WTC11 (cell line): ENCODE data around the gene LMBR1.

Experiments
- AFF4 ChIP-seq: sonication (generic); formaldehyde crosslinking; IDR thresholded peaks from 2 replicates; pipeline ENCODE4 v1.8.1; 2023; ENCODE audit warnings: mild to moderate bottlenecking, missing genetic modification reagents, borderline replicate concordance
- CREB1 ChIP-seq: sonication (generic); formaldehyde crosslinking; IDR thresholded peaks from 2 replicates; pipeline ENCODE4 v1.8.0; 2023; ENCODE audit warnings: mild to moderate bottlenecking, missing genetic modification reagents
- CREM ChIP-seq: sonication (generic); formaldehyde crosslinking; IDR thresholded peaks from 2 replicates; pipeline ENCODE4 v1.8.1; 2022; ENCODE audit warnings: mild to moderate bottlenecking, missing genetic modification reagents, moderate library complexity
- CTCF ChIP-seq: fragments of 200-600 bp; IDR thresholded peaks from 2 replicates; pipeline ENCODE4 v1.8.0; 2022; ENCODE audit warnings: antibody characterized with exemption
- MAX ChIP-seq: sonication (generic); formaldehyde crosslinking; IDR thresholded peaks from 2 replicates; pipeline ENCODE4 v1.8.0; 2022; ENCODE audit warnings: mild to moderate bottlenecking, missing genetic modification reagents
- NFE2L1 ChIP-seq: sonication (generic); formaldehyde crosslinking; IDR thresholded peaks from 2 replicates; pipeline ENCODE4 v1.8.1; 2023; ENCODE audit warnings: missing genetic modification reagents
- NFYB ChIP-seq: sonication (generic); formaldehyde crosslinking; conservative IDR thresholded peaks from 2 replicates; pipeline ENCODE4 v1.8.0; 2022; ENCODE audit warnings: low read depth, missing genetic modification reagents
- NR3C1 ChIP-seq: sonication (generic); formaldehyde crosslinking; conservative IDR thresholded peaks from 2 replicates; pipeline ENCODE4 v1.8.1; 2023; ENCODE audit warnings: low read depth, mild to moderate bottlenecking, missing genetic modification reagents
- PRDM15 ChIP-seq: sonication (generic); formaldehyde crosslinking; IDR thresholded peaks from 2 replicates; pipeline ENCODE4 v1.8.0; 2022; ENCODE audit warnings: missing genetic modification reagents
- ZNF416 ChIP-seq: fragments of 250-450 bp; sonication (Bioruptor Pico); IDR thresholded peaks from 2 replicates; pipeline ENCODE4 v1.9.0; 2021; ENCODE audit warnings: mild to moderate bottlenecking, inconsistent platforms

GRCh38 chr7:156829669-156830336 is 63.2 kb downstream of the LMBR1 start:
- TF ChIP-seq CTCF (no peak), PRDM15 (CRISPR knock-in tag) (no peak), NR3C1 (no peak), CREB1 (CRISPR knock-in tag) (no peak), NFYB (CRISPR knock-in tag) (no peak), CREM (CRISPR knock-in tag) (no peak), AFF4 (no peak), ZNF416 (CRISPR knock-in tag) (no peak), MAX (CRISPR knock-in tag) (no peak), NFE2L1 (CRISPR knock-in tag) (no peak)
